Subcutaneous abdominal adipose tissue (tissue), 5 donors: ENCODE results near the gene ODC1.
A peak's percentile ranks its signal among the peaks of the same experiment; 100 is the strongest.

ENCODE experiments used
- H3K27ac ChIP-seq: one replicate; pipeline ENCODE4 v1.7.0; 2013; ENCODE audit warnings: low read depth, mild to moderate bottlenecking, inconsistent platforms, low read length, moderate library complexity
- H3K27me3 ChIP-seq, 5 donors: one replicate each; pipeline ENCODE4 v1.7.0; 2013; ENCODE audit warnings: low read length in 5 of 5, inconsistent platforms in 1 of 5; ENCODE audit not compliant: control insufficient read depth in 5 of 5, insufficient read depth in 4 of 5
- H3K36me3 ChIP-seq, 5 donors: one replicate each; pipeline ENCODE4 v1.7.0; 2013; ENCODE audit warnings: low read length in 5 of 5; ENCODE audit not compliant: control insufficient read depth in 5 of 5, insufficient read depth in 5 of 5
- H3K4me1 ChIP-seq, 5 donors: one replicate each; pipeline ENCODE4 v1.7.0; 2013; ENCODE audit warnings: low read length in 5 of 5, mild to moderate bottlenecking in 3 of 5, moderate library complexity in 1 of 5; ENCODE audit not compliant: control insufficient read depth in 5 of 5, insufficient read depth in 5 of 5
- H3K4me3 ChIP-seq, 5 donors: one replicate each; pipeline ENCODE4 v1.7.0; 2013; ENCODE audit warnings: low read length in 5 of 5, low read depth in 1 of 5
- H3K9ac ChIP-seq, 5 donors: one replicate each; pipeline ENCODE4 v1.7.0; 2013; ENCODE audit warnings: low read length in 5 of 5, mild to moderate bottlenecking in 4 of 5, moderate library complexity in 3 of 5
- H3K9me3 ChIP-seq, 5 donors: one replicate each; pipeline ENCODE4 v1.7.0; 2013; ENCODE audit warnings: low read length in 5 of 5; ENCODE audit not compliant: control insufficient read depth in 5 of 5
- donor health status: healthy.
- donor health status: healthy.
- donor health status: healthy.
- donor health status: healthy.
- donor health status: healthy.

ODC1 gene

DNA sequence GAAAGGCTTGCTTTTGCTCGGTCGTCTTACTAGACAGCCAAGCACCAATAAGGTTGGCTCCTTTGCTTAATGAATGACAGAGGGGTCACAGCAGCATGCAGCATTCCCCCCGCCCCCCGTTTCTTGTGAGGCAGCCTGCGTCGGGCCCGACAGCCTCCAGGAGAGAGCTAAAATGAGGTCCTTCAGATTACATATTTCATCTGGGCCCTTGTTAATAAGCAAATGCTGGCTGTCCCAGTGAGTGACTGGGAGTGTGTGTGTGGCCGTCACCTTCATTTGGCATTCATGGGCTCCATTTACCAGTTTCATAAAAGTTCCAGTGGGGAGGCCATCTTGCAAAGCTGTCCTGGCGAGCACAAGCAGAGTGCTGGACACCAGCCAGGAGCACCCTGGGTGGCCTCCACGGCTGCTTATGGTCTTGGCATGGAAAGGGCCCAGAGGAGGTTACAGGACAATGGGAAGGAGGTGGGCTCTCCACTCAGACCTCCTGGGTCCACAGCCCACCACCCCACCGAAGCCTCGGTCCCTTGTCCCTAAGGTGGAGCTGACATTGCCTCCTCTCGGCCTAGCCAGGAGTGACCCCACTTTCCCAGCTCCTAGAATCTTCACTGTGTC is 37.2 kb downstream of the ODC1 start:
- Histone ChIP-seq H3K36me3 (peaks cover 0 to 4% (median 0%) of the 10 kb centered on the region in 5 donors), H3K27me3 (peaks cover 0 to 8% (median 0%) of the 10 kb centered on the region in 5 donors), H3K9me3 (peaks cover 0 to 4% (median 0%) of the 10 kb centered on the region in 5 donors), H3K4me3 (no peak overlapping the region), H3K9ac (no peak overlapping the region), H3K27ac (no peak overlapping the region), H3K4me1 (peaks cover 7 to 54% (median 40%) of the 10 kb centered on the region in 5 donors)

DNA sequence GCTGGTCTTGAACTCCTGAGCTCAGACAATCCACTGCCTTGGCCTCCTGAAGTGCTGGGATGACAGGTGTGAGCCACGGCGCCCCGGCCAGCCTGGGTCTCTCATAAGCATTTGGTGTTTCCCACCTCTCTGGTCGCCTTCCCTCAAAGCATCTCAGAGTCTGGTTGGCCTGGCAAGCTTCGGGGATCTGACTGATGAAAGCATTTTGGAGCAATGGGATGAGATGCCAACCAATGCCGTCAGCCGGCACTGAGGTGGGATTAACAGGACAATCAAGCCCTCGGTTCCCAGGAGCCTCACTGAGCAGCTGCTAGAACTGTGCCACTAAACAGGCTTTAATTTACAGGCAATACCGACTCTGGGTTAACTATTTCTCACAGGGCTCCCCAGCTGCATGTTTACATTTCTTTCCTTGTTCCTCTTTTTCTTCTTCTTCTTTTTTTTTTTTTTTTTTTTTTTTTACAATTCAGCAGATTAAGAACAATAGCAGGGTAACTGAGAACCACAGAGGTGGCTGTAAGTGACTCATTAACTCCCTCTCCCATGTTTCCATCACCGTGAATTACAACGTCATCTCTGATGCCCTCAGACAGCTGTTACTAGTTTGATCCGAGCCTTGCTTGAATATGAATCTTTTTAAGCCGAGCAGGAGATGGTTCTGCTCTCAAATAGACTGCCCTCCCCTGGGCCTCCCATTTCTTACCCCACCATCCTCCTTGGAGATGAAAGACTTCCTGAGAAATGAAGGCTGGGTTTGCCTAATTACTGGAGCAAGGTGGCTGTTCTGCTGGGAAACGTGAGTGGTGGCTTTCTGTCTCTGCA is 37.9 kb downstream of the ODC1 start:
- Histone ChIP-seq H3K4me3 (no peak overlapping the region), H3K9ac (no peak overlapping the region), H3K27me3 (peaks cover 0 to 8% (median 0%) of the 10 kb centered on the region in 5 donors), H3K36me3 (peaks cover 0 to 4% (median 0%) of the 10 kb centered on the region in 5 donors), H3K27ac (no peak overlapping the region), H3K9me3 (peaks cover 0 to 4% (median 0%) of the 10 kb centered on the region in 5 donors), H3K4me1 (peaks cover 12 to 62% (median 47%) of the 10 kb centered on the region in 5 donors)

DNA sequence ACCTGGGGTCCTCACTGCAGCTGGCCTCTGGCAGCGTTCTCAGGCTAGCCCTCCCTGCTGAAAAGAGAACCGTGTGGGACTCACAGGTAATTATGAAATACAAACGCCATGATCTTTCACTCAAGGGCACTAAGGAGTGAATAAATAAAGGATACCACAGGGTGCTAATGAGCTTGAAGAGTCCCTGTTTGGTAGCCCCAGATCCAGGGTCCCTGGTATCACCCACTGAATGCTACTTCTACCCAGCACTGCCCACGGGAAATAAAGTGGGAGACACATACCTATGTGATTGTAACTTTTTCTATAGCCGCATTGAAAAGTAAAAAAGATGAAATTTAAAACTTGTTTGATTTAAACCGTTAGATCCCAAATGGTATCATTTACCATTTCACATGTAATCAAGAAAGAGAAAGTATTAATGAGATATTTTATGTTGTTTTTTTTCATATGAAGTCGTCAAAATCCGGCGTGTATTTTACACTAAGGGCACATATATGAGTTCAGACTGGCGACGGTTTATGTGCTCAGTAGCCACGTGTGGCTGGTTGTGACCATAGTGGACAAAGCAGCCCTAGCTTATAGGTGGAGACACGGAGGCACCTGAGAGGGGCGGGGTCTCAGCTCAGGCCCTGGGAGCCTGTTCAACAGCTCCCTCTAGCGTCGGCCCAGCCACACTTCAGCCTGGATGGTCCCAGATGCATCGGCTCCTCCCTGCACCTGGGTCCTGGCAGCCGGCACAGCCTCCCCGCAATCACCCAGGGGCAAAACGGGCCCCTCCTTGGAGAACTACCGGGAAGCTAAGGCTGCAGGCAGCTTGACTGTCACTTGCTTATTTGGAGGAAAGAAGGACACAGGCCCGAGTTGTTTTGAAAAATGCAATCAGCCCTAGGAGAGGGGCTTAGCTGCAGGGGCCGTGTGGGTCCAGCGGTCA is 39.2 kb downstream of the ODC1 start:
- Histone ChIP-seq H3K27me3 (peaks cover 0 to 5% (median 0%) of the 10 kb centered on the region in 5 donors), H3K9me3 (peaks cover 0 to 4% (median 0%) of the 10 kb centered on the region in 5 donors), H3K4me1 (peaks cover 12 to 69% (median 56%) of the 10 kb centered on the region in 5 donors), H3K9ac (peak overlapping the region in 1 of 5 donors; percentile 8), H3K27ac (no peak overlapping the region), H3K4me3 (peak overlapping the region in 1 of 5 donors; percentile 16), H3K36me3 (peaks cover 0 to 6% (median 0%) of the 10 kb centered on the region in 5 donors)

- peaks cover 0 to 5% (median 0%) of the 10 kb centered on the region in 5 donors for H3K27me3 ChIP-seq
- peak overlapping the region in 1 of 5 donors; percentile 31 for H3K9ac ChIP-seq
- H3K4me3 ChIP-seq = peak overlapping the region in 1 of 5 donors; percentile 3
- peaks cover 0 to 6% (median 0%) of the 10 kb centered on the region in 5 donors for H3K36me3 ChIP-seq
- peaks cover 0 to 4% (median 0%) of the 10 kb centered on the region in 5 donors for H3K9me3 ChIP-seq
- H3K27ac ChIP-seq = peak overlapping the region; percentile 33
- peaks cover 12 to 73% (median 60%) of the 10 kb centered on the region in 5 donors for H3K4me1 ChIP-seq
Measured at GRCh38 chr2:10407841-10408648, 40.1 kb downstream of the ODC1 start.

- Histone ChIP-seq H3K9me3 (peaks cover 0 to 3% (median 0%) of the 10 kb centered on the region in 5 donors), H3K9ac (no peak overlapping the region), H3K4me1 (peaks cover 14 to 79% (median 65%) of the 10 kb centered on the region in 5 donors), H3K27ac (peak overlapping the region; percentile 33), H3K4me3 (no peak overlapping the region), H3K36me3 (peaks cover 0 to 6% (median 0%) of the 10 kb centered on the region in 5 donors), H3K27me3 (peaks cover 0 to 5% (median 0%) of the 10 kb centered on the region in 5 donors)
Measured at GRCh38 chr2:10407432-10407831, 40.7 kb downstream of the ODC1 start.

DNA sequence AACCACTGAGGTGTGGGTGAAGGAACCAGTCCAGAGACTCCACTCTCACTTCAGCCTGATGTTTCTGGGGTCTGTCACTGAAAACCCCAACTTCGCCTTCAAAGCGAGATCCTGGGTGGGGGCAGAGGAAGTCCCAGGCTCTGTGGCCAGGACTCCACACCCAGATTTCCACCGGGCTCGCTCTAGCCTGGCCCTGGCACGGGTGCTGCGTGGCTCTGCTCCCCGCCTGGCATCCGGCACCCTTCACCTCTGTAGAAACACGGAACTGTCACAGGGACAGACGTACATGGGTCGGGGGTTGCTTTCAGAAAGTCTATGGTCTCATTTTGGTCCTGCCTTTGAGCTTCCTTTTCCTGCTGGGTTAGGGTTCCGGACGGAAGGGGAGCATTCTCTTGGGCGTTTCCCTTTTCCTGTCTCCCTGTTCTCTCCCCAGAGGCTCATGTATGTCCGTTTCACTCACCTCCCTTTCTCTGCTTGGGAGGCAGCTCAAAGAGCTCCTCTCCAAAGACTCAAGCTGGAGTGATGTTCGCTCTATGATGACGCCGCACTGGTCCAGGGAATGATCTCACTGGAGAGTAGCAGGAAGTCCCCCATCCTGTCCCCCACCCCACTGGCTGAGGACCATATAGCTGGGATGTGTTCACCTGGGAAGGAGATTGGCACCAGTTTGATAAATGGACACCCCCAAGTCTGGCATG is 41.5 kb downstream of the ODC1 start:
- peak overlapping the region; percentile 37 for H3K27ac ChIP-seq
- H3K4me1 ChIP-seq = peaks cover 14 to 85% (median 72%) of the 10 kb centered on the region in 5 donors

DNA sequence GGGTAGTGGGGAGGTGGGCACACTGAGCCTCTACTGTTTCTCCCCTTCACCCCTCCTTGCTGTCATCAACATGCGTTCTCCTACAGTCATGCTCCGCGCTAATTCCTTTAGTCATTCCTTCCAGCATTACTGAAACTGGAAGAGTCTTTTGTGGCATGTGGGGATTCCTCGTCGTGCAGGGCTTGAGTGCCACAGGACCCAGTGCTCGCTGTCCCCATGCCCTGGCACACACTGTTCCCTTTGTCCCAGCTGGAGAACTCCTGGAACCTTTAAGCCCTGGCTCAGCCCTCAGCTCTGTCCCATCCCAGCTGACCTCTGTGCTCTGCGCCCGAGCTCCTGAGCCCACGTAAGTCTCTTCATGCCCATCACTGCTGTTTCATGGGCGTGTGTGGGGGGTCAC is 42.1 kb downstream of the ODC1 start:
- Histone ChIP-seq H3K9ac (peak overlapping the region in 1 of 5 donors; percentile 38), H3K4me3 (peak overlapping the region in 2 of 5 donors; percentile 6 to 32), H3K4me1 (peaks cover 14 to 89% (median 78%) of the 10 kb centered on the region in 5 donors), H3K27ac (peak overlapping the region; percentile 37), H3K27me3 (peaks cover 0 to 3% (median 0%) of the 10 kb centered on the region in 5 donors), H3K9me3 (no peaks in the 10 kb centered on the region), H3K36me3 (peaks cover 0 to 2% (median 0%) of the 10 kb centered on the region in 5 donors)

More for the DNA sequence above, 41.5 kb downstream of the ODC1 start:
- H3K27me3 ChIP-seq = peaks cover 0 to 3% (median 0%) of the 10 kb centered on the region in 5 donors
- H3K9ac ChIP-seq = peak overlapping the region in 1 of 5 donors; percentile 38
- peaks cover 0 to 6% (median 0%) of the 10 kb centered on the region in 5 donors for H3K36me3 ChIP-seq
- peak overlapping the region in 3 of 5 donors; percentile 2 to 23 (median 6) for H3K4me3 ChIP-seq
- H3K9me3 ChIP-seq = no peaks in the 10 kb centered on the region

DNA sequence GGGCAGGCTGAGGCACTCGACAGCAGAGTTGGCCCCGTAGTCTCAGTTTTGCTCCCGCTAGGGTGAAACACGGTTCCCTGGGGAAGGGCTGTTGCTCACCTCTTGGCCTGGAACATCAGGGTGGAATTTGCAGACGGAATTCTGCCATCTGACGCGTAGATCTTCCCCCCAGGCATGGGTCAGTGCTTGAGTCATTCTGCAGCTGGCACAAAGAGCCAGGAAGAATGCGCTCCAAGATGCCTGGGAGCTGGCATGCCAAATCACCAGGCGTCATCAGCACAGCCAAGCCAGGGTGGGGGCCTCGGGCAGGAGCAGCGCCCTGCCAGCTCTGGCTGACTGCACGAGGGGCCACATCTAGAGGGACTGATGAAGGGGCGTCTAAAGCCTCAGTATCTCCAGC is 42.7 kb downstream of the ODC1 start:
- H3K36me3 ChIP-seq = peaks cover 0 to 2% (median 0%) of the 10 kb centered on the region in 5 donors
- peaks cover 0 to 3% (median 0%) of the 10 kb centered on the region in 5 donors for H3K27me3 ChIP-seq
- H3K9me3 ChIP-seq = no peaks in the 10 kb centered on the region
- H3K4me3 ChIP-seq = peak overlapping the region in 1 of 5 donors; percentile 4
- peaks cover 15 to 89% (median 82%) of the 10 kb centered on the region in 5 donors for H3K4me1 ChIP-seq
- peak overlapping the region; percentile 41 for H3K27ac ChIP-seq
- peak overlapping the region in 1 of 5 donors; percentile 21 for H3K9ac ChIP-seq
